Muscle layer of duodenum (tissue), 2 donors: ENCODE data around the gene PRPSAP1.

ENCODE experiments used
- H3K27ac ChIP-seq: one replicate; pipeline ENCODE4 v1.7.0; 2013; ENCODE audit warnings: mild to moderate bottlenecking, low read length
- H3K27me3 ChIP-seq: one replicate; pipeline ENCODE4 v1.7.0; 2013; ENCODE audit warnings: low read depth, mild to moderate bottlenecking, control low read depth, low read length
- H3K36me3 ChIP-seq, 2 donors: one replicate each; pipeline ENCODE4 v1.7.0; 2013; ENCODE audit warnings: low read length in 2 of 2, control low read depth in 1 of 2, mild to moderate bottlenecking in 1 of 2; ENCODE audit not compliant: insufficient read depth in 2 of 2, control insufficient read depth in 1 of 2
- H3K4me1 ChIP-seq, 2 donors: one replicate each; pipeline ENCODE4 v1.7.0; 2013; ENCODE audit warnings: low read length in 2 of 2, mild to moderate bottlenecking in 2 of 2, control low read depth in 1 of 2, moderate library complexity in 1 of 2; ENCODE audit not compliant: insufficient read depth in 2 of 2, control insufficient read depth in 1 of 2
- H3K4me3 ChIP-seq, 2 donors: one replicate each; pipeline ENCODE4 v1.7.0; 2013; ENCODE audit warnings: low read length in 2 of 2, low read depth in 1 of 2, mild to moderate bottlenecking in 1 of 2
- H3K9me3 ChIP-seq, 2 donors: one replicate each; pipeline ENCODE4 v1.7.0; 2013; ENCODE audit warnings: low read length in 2 of 2, control low read depth in 1 of 2, mild to moderate bottlenecking in 1 of 2; ENCODE audit not compliant: control insufficient read depth in 1 of 2
- donor health status: healthy.

PRPSAP1 gene

GRCh38 chr17:76381633-76382350 lies 28.1 kb upstream of the PRPSAP1 start:
- Histone ChIP-seq H3K4me3 (no peak overlapping the region), H3K36me3 (peaks cover 0 to 5% of the 10 kb centered on the region in 2 donors), H3K27me3 (peaks cover 5% of the 10 kb centered on the region), H3K9me3 (no peaks in the 10 kb centered on the region), H3K4me1 (peaks cover 0 to 34% of the 10 kb centered on the region in 2 donors), H3K27ac (no peak overlapping the region)

DNA sequence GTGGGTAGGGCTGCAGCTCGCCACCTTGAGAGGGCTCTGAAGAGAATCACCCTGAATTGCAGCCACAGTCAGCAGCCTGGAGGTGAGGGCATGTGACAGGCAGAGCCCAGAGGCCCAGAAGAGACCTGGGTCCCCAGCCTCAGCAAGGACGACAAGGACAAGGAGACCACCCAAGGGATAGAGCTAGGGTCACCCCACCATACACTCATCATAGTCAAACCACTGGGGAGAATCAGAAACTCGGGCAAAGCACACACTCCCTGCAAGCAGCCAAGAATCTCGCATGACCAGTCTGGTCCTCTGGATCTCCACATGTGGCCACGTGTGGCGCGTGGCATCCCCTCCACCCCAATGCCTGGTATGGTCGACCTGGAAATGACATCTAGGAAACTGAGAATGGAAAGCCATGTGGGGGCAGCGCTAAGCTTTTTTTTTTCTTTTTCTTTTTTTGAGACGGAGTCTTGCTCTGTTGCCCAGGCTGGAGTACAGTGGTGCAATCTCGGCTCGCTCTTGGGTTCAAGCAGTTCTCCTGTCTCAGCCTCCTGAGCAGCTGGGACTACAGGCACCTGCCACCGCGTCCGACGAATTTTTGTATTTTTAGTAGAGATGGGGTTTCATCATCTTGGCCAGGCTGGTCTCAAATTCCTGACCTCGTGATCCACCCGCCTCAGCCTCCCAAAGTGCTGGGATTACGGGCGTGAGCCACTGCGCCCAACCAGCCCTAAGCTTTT lies 26.1 kb upstream of the PRPSAP1 start:
- H3K27ac ChIP-seq = no peak overlapping the region
- no peaks in the 10 kb centered on the region for H3K9me3 ChIP-seq
- no peaks in the 10 kb centered on the region for H3K36me3 ChIP-seq
- H3K27me3 ChIP-seq = peaks cover 5% of the 10 kb centered on the region
- H3K4me1 ChIP-seq = peaks cover 0 to 21% of the 10 kb centered on the region in 2 donors
- H3K4me3 ChIP-seq = no peak overlapping the region

DNA sequence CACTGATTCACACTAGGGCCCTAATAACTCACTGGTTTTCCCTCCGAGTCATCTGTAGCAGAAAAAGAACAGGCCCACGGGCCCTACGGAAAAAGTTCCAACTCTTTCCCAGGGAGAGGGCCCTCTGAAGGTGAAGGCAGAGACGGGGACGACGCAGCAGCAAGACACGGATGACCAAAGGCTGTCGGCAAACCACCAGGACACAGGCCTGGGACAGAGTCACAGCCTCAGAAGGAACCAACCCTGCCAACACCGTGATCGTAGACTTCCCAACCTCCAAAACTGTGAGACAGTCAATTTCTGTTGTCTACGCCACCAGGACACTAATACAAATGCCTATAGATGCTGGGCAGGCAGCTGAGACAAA lies 25.5 kb upstream of the PRPSAP1 start:
- H3K4me1 ChIP-seq = peaks cover 0 to 21% of the 10 kb centered on the region in 2 donors
- no peak overlapping the region for H3K27ac ChIP-seq
- H3K36me3 ChIP-seq = no peaks in the 10 kb centered on the region

DNA sequence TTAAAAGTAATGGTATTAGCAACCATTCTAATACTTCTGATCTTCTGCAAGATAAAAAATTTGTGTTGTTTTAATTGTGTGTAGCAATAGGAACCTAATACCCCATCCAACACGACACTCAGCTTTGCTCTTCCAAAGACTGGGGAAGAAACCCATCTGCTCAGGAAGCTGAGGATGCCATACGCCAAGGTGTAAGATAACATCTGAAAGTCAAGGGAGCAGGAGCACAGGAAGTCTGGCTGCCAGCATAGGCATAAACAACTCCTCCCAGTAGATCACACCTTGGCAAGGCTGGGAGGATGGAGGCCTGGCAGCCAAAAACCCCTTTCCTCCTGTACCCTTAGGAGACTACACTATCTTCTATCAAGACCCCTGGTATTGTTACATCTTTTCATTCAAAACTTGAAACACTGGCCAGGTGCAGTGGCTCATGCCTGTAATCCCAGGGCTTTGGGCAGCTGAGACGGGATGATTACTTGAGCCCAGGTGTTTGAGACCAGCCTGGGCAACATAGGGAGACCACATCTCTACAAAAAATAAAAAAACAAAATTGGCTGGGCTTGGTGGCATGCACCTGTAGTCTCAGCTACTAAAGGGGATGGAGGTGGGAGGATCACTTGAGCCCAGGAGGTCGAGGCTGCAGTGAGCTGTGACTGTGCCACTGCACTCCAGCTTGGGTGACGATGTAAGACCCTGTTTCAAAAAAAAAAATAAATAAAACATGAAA lies 25.0 kb upstream of the PRPSAP1 start:
- Histone ChIP-seq H3K27ac (no peak overlapping the region), H3K27me3 (peaks cover 5% of the 10 kb centered on the region), H3K4me1 (peaks cover 0 to 18% of the 10 kb centered on the region in 2 donors), H3K9me3 (no peaks in the 10 kb centered on the region), H3K4me3 (no peak overlapping the region), H3K36me3 (no peaks in the 10 kb centered on the region)

More for the DNA sequence above, 25.5 kb upstream of the PRPSAP1 start:
- Histone ChIP-seq H3K4me3 (no peak overlapping the region), H3K27me3 (peaks cover 5% of the 10 kb centered on the region), H3K9me3 (no peaks in the 10 kb centered on the region)

GRCh38 chr17:76376318-76377133 lies 22.8 kb upstream of the PRPSAP1 start:
- Histone ChIP-seq H3K4me3 (no peak overlapping the region), H3K27me3 (no peaks in the 10 kb centered on the region), H3K9me3 (no peaks in the 10 kb centered on the region), H3K36me3 (no peaks in the 10 kb centered on the region), H3K4me1 (peaks cover 0 to 4% of the 10 kb centered on the region in 2 donors), H3K27ac (no peak overlapping the region)

DNA sequence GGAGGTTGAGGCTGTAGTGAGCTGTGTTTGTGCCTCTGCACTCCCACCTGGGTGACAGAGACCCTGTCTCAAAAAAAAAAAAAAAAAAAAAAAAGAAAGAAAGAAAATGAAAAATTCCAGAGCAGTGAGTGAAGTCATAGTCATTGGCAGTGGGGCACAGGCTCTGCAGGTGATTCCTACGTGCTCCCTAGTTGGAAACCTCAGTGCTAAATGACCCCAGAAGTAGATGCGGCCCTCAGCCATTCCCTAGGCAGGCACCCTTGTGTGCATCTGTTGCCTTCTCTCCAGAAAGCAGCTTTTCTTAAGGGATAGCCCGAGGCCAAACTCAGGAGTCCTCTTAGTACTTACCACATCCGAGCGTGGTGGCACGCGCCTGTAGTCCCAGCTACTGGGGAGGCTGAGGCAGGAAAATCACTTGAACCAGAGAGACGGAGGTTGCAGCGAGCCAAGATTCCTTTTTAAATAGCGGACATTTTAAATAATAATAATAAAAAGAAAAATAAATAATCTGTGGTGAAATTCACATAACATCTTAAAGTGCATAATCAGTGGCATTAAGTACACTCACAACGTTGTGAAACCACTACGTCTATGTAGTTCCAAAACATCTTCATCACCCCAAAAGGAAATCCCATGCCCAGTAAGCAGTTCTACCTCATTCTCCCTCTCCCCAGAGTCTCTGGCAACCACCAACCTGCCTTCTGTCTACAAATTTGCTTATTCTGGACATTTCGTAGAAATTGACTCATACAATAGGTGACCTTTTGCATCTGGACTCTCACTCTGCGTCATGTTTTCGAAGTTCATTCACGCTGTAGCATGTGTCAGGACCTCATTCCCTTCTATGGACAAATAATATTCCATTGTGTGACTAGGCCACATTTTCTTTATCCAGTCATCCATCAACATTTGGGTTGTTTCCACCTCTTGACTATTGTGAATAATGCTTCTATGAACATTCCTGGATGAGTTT lies 18.2 kb upstream of the PRPSAP1 start:
- H3K9me3 ChIP-seq = no peaks in the 10 kb centered on the region
- H3K36me3 ChIP-seq = no peaks in the 10 kb centered on the region
- no peak overlapping the region for H3K27ac ChIP-seq
- peaks cover 0 to 12% of the 10 kb centered on the region in 2 donors for H3K4me1 ChIP-seq
- H3K27me3 ChIP-seq = no peaks in the 10 kb centered on the region
- no peak overlapping the region for H3K4me3 ChIP-seq

DNA sequence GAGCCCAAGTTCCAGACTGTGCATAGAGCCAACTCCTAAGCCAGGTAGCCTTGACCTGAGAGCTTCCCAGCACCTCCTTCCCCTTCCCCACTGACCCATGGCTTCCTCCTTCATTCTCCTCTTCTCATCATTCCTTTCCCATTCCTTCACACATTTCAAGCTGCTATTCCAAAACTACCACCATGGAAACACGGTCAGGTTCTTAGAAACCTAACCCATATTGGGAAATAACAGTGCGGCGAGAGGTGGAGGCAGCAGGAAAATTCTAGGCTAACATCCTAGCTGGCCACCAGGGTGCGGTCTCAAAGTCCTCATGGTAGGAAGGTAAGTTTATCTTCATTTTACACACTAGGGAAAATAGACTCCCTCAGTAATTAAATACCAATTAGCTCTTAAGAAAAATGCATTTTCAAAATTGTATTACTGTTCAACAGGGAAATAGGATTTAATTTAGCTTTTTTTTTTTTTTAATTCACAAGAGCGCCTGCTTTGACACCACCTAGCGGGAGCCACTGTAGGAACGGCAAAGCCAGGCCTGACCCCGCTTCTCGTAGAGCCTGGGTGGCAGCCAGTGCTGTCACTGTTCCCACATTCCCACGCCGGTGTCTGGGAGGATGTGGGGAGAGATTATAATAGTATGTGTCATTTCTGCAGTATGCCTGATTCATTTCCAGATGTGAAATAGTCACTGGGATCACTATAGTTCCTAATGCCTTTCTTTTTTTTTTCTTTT lies 16.7 kb upstream of the PRPSAP1 start:
- H3K27ac ChIP-seq = no peak overlapping the region
- H3K27me3 ChIP-seq = no peaks in the 10 kb centered on the region
- peaks cover 0 to 12% of the 10 kb centered on the region in 2 donors for H3K4me1 ChIP-seq
- H3K36me3 ChIP-seq = no peaks in the 10 kb centered on the region
- no peaks in the 10 kb centered on the region for H3K9me3 ChIP-seq
- no peak overlapping the region for H3K4me3 ChIP-seq

GRCh38 chr17:76369804-76370203 lies 16.1 kb upstream of the PRPSAP1 start:
- Histone ChIP-seq H3K36me3 (no peaks in the 10 kb centered on the region), H3K4me1 (peaks cover 0 to 12% of the 10 kb centered on the region in 2 donors), H3K9me3 (no peaks in the 10 kb centered on the region), H3K4me3 (no peak overlapping the region), H3K27ac (no peak overlapping the region), H3K27me3 (no peaks in the 10 kb centered on the region)

DNA sequence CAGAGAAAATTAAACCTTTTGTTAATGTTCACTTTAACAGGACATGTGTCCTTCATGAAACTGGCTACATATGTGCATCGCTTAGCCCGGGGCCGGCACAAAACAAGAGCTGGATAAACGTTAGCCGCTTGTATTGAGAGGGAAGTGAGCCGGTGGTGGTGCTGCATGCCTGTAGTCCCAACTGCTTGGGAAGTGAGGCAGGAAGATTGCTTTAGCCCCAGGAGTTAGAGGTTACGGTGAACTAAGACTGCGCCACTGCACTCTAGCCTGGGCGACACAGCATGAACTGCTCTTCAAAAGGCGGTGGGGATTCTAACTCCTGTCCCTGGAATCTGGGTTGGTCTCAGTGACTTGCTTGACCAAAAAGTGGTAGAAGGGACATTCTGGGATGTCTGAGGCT lies 15.7 kb upstream of the PRPSAP1 start:
- no peak overlapping the region for H3K27ac ChIP-seq
- H3K36me3 ChIP-seq = no peaks in the 10 kb centered on the region
- no peaks in the 10 kb centered on the region for H3K27me3 ChIP-seq
- no peak overlapping the region for H3K4me3 ChIP-seq
- peaks cover 0 to 12% of the 10 kb centered on the region in 2 donors for H3K4me1 ChIP-seq
- no peaks in the 10 kb centered on the region for H3K9me3 ChIP-seq

DNA sequence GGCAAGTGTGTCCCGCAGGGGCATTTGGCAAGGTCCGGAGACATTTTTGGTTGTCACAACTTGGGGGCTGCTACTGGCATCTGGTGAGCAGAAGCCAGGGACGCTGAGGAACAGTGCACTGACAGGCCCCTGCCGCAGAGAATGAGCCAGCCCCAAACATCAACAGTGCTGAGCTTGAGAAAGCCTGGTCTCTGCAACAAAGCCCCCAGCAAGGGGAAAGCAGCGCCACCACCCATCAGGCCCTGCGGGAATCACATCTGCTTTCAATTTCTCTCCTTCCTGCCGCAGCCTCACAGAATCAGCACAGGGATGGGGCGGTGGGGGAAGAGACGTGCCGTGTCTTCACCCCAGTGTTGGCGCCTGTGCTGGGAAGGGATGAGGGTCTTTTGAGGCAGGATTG lies 14.8 kb upstream of the PRPSAP1 start:
- Histone ChIP-seq H3K27ac (no peak overlapping the region), H3K27me3 (no peaks in the 10 kb centered on the region), H3K36me3 (no peaks in the 10 kb centered on the region), H3K9me3 (no peaks in the 10 kb centered on the region), H3K4me1 (peaks cover 0 to 12% of the 10 kb centered on the region in 2 donors), H3K4me3 (no peak overlapping the region)
